ENCODE results near the gene DNAH8. TPM values are rescaled to one million over a fixed set of nuclear protein-coding genes. Genes with fewer than 3 reads are reported as not detected.
A peak's percentile ranks its signal among the peaks of the same experiment; 100 is the strongest.

Gene DNAH8
- total RNA-seq, 1 experiment from 2014 or later, result not detected

DNA sequence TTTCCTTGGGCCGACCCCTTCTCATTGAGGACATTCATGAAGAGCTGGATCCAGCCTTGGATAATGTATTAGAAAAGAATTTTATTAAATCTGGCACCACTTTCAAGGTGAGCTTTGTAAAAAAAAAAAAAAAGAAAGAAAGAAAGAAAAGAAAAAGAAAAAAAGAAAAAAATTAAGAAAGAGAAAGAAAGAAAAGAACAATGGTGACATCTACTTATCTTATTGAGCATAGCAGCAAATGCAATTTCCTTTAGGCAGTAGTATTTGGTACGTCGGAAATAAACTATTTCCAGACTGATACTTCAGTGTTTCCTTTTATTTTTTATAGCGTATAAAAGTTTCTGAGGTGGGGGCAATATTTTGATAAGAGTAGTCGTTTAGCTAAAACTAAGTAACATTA is 214.4 kb downstream of the DNAH8 start:
- no peak overlapping the region for H3K4me3 ChIP-seq (ENCODE audit: low read depth in 2 of 2, low read length in 2 of 2)
- no peak for TF ChIP-seq TCF7L2 (IDR thresholded peaks at IDR 0.05; ENCODE audit: low read depth, low read length)
- TF ChIP-seq, protein P1, sequence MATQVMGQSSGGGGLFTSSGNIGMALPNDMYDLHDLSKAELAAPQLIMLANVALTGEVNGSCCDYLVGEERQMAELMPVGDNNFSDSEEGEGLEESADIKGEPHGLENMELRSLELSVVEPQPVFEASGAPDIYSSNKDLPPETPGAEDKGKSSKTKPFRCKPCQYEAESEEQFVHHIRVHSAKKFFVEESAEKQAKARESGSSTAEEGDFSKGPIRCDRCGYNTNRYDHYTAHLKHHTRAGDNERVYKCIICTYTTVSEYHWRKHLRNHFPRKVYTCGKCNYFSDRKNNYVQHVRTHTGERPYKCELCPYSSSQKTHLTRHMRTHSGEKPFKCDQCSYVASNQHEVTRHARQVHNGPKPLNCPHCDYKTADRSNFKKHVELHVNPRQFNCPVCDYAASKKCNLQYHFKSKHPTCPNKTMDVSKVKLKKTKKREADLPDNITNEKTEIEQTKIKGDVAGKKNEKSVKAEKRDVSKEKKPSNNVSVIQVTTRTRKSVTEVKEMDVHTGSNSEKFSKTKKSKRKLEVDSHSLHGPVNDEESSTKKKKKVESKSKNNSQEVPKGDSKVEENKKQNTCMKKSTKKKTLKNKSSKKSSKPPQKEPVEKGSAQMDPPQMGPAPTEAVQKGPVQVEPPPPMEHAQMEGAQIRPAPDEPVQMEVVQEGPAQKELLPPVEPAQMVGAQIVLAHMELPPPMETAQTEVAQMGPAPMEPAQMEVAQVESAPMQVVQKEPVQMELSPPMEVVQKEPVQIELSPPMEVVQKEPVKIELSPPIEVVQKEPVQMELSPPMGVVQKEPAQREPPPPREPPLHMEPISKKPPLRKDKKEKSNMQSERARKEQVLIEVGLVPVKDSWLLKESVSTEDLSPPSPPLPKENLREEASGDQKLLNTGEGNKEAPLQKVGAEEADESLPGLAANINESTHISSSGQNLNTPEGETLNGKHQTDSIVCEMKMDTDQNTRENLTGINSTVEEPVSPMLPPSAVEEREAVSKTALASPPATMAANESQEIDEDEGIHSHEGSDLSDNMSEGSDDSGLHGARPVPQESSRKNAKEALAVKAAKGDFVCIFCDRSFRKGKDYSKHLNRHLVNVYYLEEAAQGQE (IDR thresholded peaks at IDR 0.05; ENCODE audit: insufficient read depth in 1 of 2, low read depth in 2 of 2, low read length in 1 of 2), result no peak
- TF ChIP-seq SIN3A (IDR thresholded peaks at IDR 0.05; ENCODE audit: borderline replicate concordance, insufficient read depth, low read depth, low read length), result no peak
- TF ChIP-seq POLR2AphosphoS5 (IDR thresholded peaks at IDR 0.05; ENCODE audit: low read depth, low read length), result no peak
- no peak for TF ChIP-seq CTCF (IDR thresholded peaks at IDR 0.05)
- DNase-seq (ENCODE audit: low read depth, low spot score) (no peak), ATAC-seq (no peak)
- in situ Hi-C loops (cut with HindIII; ENCODE audit: low pct_unique_long_range_greater_than_20kb, low sequenced_read_pairs), result no loop called here
- CTCF ChIA-PET, result interaction anchor here (0.7 kb wide), 1 partner anchor 52 kb away, joined by 8 read pairs; no protein-coding TSS in a partner anchor
- H3K9me3 ChIP-seq (ENCODE audit: control insufficient read depth, insufficient read depth, low read depth, low read length), result no peaks in the 10 kb centered on the region
- POLR2A ChIA-PET, result no interaction called here
- no peak overlapping the region for H3K27ac ChIP-seq (ENCODE audit: low read length)
- BruUV-seq (replicated peaks), result no TSS peak
- H3K36me3 ChIP-seq (ENCODE audit: control insufficient read depth, insufficient read depth, low read length), result no peaks in the 10 kb centered on the region; the same call in 1 of the 2 replicates
- H3K4me1 ChIP-seq (ENCODE audit: control insufficient read depth, insufficient read depth, low read length), result no peaks in the 10 kb centered on the region
- intact Hi-C loops (cut with micrococcal nuclease; ENCODE audit: unreplicated experiment), result no loop called here
- peaks cover 27% of the 10 kb centered on the region for H3K27me3 ChIP-seq (ENCODE audit: control insufficient read depth, insufficient read depth, low read length)

DNA sequence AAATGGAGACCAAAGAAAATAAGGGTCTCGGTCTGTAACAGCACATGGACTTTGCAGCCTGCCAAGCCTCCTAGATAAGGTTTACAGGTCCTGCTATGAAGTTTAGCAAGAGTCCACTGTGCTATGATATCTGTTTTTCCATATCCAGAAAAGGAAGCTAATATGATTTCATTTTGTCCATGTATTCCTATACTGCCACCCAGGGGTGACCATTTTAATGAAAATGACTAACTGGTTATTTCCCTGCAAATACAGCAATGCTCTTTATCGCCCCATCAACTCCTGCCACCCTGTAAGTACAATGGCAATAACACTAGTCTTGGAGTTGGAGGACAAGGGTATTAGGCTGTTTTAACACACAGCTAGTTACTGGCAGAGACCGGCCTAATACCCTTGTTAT is 218.3 kb downstream of the DNAH8 start:
- peaks cover 22% of the 10 kb centered on the region for H3K27me3 ChIP-seq (ENCODE audit: control insufficient read depth, insufficient read depth, low read length)
- TF ChIP-seq CTCF (IDR thresholded peaks at IDR 0.05) (peak; percentile 59), POLR2AphosphoS5 (IDR thresholded peaks at IDR 0.05; ENCODE audit: low read depth, low read length) (no peak)
- H3K9me3 ChIP-seq (ENCODE audit: control insufficient read depth, insufficient read depth, low read depth, low read length), result no peaks in the 10 kb centered on the region
- BruUV-seq (replicated peaks), result no TSS peak
- intact Hi-C loops (cut with micrococcal nuclease; ENCODE audit: unreplicated experiment), result no loop called here
- ChIA-PET CTCF (interaction anchor here (0.6 kb wide), 1 partner anchor 219 kb away, joined by 3 read pairs; no protein-coding TSS in a partner anchor), POLR2A (no interaction called here)
- no peaks in the 10 kb centered on the region; the same call in 1 of the 2 replicates for H3K36me3 ChIP-seq (ENCODE audit: control insufficient read depth, insufficient read depth, low read length)
- in situ Hi-C loops (cut with HindIII; ENCODE audit: low pct_unique_long_range_greater_than_20kb, low sequenced_read_pairs), result no loop called here
- ATAC-seq (peak; percentile 53; the same call in 1 of the 2 replicates), DNase-seq (ENCODE audit: low read depth, low spot score) (no peak)
- H3K4me3 ChIP-seq (ENCODE audit: low read depth in 2 of 2, low read length in 2 of 2), result no peak overlapping the region
- no peak overlapping the region for H3K27ac ChIP-seq (ENCODE audit: low read length)
- no peaks in the 10 kb centered on the region for H3K4me1 ChIP-seq (ENCODE audit: control insufficient read depth, insufficient read depth, low read length)

All from Panc1 (cell line).